Measurements from ENCODE around the gene LIMCH1.
"Not testable (repeated sequence)": the region's sequence is repeated elsewhere in the genome, so short reads cannot be mapped to it uniquely, and the experiment has no call there.

The LIMCH1 gene

DNA sequence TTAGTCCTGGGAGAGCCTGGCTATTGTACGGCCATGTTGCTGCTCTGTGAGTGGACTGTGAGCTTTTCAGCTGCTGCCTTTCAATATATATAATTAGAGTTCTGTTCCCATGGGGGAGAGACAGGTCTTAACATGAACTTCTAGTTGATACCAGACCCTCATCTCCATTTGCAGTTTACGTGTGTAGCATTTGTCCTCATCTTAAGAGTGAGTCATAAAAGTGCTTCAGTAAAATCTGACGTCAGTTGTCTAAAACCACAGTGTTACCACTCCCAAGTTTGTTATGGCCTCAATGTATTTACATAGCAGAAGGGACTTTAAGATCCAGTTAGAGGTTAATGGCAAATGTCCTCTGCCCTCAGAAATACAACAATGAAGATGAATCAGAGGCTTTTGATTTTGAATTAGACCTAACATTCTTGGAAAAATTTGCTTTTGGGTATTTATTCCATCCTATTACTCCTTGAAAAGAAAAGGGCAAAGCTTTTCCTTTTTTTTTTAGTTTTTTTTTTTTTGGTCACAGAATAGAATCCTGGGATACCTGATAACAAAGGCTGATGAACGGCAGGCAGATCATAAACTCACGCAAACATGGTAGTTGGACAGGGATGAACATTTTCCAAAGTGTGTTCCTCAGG is 172.0 kb downstream of the LIMCH1 start:
- Mint-ChIP-seq H3K27ac (no peak overlapping the region), H3K9me3 (no peaks in the 10 kb centered on the region), H3K4me1 (ENCODE audit: low read depth) (no peaks in the 10 kb centered on the region), H3K27me3 (peaks cover 3% of the 10 kb centered on the region), H3K4me3 (no peak overlapping the region), H3K36me3 (ENCODE audit: low read depth) (no peaks in the 10 kb centered on the region)

DNA sequence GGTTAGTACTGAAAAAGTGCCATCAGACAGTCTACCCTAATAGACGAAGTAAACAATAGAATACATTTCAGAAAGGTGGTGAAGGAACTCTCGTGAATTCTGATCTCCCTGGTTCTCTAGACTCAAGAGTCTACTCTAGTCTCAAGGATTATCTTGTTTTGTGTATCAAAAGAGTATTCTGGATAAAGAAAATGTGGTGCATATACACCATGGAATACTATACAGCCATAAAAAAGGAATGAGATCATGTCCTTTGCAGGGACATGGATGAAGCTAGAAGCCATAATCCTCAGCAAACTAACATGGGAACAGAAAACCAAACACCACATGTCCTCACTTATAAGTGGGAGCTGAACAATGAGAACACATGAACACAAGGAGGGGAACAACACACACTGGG is 173.7 kb downstream of the LIMCH1 start:
- not testable (repeated sequence) for H3K27ac Mint-ChIP-seq; H3K36me3 Mint-ChIP-seq (ENCODE audit: low read depth); H3K4me3 Mint-ChIP-seq; H3K4me1 Mint-ChIP-seq (ENCODE audit: low read depth); H3K9me3 Mint-ChIP-seq
- H3K27me3 Mint-ChIP-seq: peaks cover 10% of the 10 kb centered on the region

DNA sequence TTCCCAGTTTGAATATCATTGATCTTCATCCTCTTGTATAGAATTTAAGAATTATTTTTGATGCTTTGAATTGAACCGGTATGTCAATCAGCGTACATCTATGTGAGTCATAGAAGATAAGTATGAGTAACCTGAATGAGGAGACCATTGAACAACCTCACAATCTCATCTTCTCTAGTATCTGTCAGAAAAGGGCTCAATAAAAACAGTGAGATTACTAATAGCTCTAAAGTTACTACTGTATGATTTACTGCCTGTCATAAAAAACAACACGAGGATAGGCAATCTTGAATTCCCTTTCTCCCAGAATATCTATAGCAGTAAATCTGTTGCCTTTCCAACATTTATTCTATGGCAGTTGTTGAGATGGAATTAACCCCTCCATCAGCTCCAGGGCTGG is 174.5 kb downstream of the LIMCH1 start:
- Mint-ChIP-seq H3K27me3 (peaks cover 10% of the 10 kb centered on the region), H3K27ac (no peak overlapping the region), H3K9me3 (no peaks in the 10 kb centered on the region), H3K4me3 (no peak overlapping the region), H3K36me3 (ENCODE audit: low read depth) (no peaks in the 10 kb centered on the region), H3K4me1 (ENCODE audit: low read depth) (no peaks in the 10 kb centered on the region)

DNA sequence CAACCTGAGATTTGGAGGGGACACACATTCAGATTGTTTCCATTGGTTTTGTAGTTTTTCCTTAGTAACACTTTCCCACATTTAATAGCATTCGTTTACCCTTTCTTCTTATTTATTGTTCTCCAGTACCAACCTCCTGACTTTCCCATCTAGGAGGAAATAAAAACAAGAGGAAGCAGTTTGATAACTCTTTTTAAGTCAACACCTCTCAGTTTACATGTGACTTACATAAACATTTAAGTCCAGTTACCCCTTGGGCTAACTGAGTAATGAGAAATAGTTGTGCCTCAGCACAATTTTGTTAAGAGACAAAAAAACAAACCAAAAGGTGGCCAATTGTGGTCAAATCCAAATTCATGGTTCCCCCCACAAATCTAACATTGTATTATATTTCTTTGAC is 175.8 kb downstream of the LIMCH1 start:
- peaks cover 10% of the 10 kb centered on the region for H3K27me3 Mint-ChIP-seq
- no peaks in the 10 kb centered on the region for H3K36me3 Mint-ChIP-seq (ENCODE audit: low read depth)
- no peaks in the 10 kb centered on the region for H3K9me3 Mint-ChIP-seq
- H3K4me1 Mint-ChIP-seq (ENCODE audit: low read depth): no peaks in the 10 kb centered on the region
- no peak overlapping the region for H3K4me3 Mint-ChIP-seq
- H3K27ac Mint-ChIP-seq: no peak overlapping the region

DNA sequence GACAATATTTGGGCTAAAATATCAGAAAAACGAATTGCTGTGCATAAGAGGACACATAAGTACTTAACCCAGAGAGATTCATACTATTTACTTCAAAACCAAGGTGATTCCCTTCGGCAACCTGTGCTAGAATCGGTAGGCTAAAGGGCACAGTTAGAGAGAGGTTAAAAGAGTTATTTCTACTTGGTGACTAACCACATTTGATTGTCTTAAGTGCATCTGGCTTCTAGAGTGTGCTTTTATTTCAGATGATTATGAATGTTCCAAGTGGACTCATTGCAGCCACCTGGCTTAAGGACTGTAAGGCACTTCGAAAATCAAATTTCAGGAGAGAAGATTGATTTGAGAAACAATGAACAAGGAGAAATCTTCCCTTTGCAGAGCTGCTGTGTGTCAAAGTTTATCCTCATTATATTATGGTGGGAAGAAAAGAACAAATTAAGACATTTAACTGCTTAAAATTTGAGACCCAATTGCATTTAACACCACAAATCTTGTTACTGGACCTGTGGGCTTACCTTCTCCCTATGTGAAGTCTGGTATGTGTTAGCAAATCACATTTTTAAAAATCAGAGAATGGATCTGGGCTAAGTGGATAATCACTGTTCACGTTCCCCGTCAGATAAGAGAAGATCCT is 176.5 kb downstream of the LIMCH1 start:
- H3K4me3 Mint-ChIP-seq: no peak overlapping the region
- H3K4me1 Mint-ChIP-seq (ENCODE audit: low read depth): no peaks in the 10 kb centered on the region
- peaks cover 10% of the 10 kb centered on the region for H3K27me3 Mint-ChIP-seq
- no peaks in the 10 kb centered on the region for H3K9me3 Mint-ChIP-seq
- H3K36me3 Mint-ChIP-seq (ENCODE audit: low read depth): no peaks in the 10 kb centered on the region
- no peak overlapping the region for H3K27ac Mint-ChIP-seq

DNA sequence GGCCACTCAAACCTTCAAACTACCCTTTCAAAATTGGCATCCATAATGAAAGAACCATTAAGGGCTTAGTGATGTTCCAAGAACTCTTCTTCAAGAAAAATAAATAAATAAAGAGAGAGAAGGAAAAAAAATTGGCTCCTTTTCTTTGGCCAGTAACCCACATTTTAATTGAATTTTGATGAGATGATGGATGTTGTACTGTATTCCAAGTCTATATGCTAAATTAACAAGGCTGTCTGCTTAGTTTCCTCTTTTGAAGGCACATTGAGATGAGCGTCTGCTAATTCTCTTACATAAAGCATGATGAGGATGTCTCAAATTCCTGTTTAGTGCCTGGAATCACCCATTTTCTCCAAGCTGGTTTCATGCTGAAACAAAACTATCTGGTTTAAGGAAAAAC is 177.2 kb downstream of the LIMCH1 start:
- H3K9me3 Mint-ChIP-seq: peaks cover 5% of the 10 kb centered on the region
- no peak overlapping the region for H3K4me3 Mint-ChIP-seq
- H3K4me1 Mint-ChIP-seq (ENCODE audit: low read depth): no peaks in the 10 kb centered on the region
- H3K27me3 Mint-ChIP-seq: peaks cover 8% of the 10 kb centered on the region
- no peak overlapping the region for H3K27ac Mint-ChIP-seq
- no peaks in the 10 kb centered on the region for H3K36me3 Mint-ChIP-seq (ENCODE audit: low read depth)

DNA sequence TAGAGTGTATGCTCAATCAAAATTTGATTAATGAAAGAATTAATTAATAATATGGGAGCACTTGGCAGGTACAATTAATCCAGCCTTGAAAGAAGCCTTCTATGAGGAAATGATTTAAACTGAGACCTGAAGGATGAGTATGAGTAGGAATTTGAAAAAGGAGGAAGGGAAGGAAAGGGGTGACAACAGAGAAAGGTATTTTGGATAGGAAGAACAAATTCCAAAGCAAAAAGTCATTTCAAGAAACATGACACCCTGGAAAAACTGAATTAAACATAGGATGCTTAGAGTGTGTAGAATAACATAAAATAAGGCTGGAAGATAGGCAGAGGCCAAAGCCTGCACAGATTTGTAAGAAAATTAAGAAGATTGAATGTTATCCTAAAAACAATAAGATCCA is 180.9 kb downstream of the LIMCH1 start:
- H3K4me1 Mint-ChIP-seq (ENCODE audit: low read depth): no peaks in the 10 kb centered on the region
- H3K4me3 Mint-ChIP-seq: no peak overlapping the region
- no peaks in the 10 kb centered on the region for H3K36me3 Mint-ChIP-seq (ENCODE audit: low read depth)
- peaks cover 8% of the 10 kb centered on the region for H3K27me3 Mint-ChIP-seq
- no peak overlapping the region for H3K27ac Mint-ChIP-seq
- H3K9me3 Mint-ChIP-seq: peaks cover 6% of the 10 kb centered on the region

DNA sequence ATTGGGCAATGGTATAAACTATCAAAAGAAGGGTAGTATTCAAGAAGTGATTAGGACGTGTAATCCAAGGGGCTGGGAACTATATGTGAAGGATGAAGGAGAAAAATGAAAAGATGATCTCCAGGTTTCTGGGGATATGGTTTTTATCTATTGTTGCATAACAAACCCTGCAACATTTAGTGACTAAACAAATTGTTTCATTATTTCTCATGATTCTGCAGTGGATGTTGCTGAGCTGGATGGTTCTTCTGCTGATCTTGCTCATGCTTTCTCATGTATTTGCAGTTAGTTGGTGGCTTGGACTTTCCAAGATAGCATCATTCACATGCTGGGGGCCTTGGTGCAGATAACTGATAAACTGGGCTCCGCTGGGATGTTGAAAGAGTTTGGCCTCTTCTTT is 181.5 kb downstream of the LIMCH1 start:
- H3K36me3 Mint-ChIP-seq (ENCODE audit: low read depth): no peaks in the 10 kb centered on the region
- no peaks in the 10 kb centered on the region for H3K4me1 Mint-ChIP-seq (ENCODE audit: low read depth)
- no peak overlapping the region for H3K4me3 Mint-ChIP-seq
- H3K9me3 Mint-ChIP-seq: peaks cover 6% of the 10 kb centered on the region
- H3K27ac Mint-ChIP-seq: no peak overlapping the region
- H3K27me3 Mint-ChIP-seq: peaks cover 8% of the 10 kb centered on the region

DNA sequence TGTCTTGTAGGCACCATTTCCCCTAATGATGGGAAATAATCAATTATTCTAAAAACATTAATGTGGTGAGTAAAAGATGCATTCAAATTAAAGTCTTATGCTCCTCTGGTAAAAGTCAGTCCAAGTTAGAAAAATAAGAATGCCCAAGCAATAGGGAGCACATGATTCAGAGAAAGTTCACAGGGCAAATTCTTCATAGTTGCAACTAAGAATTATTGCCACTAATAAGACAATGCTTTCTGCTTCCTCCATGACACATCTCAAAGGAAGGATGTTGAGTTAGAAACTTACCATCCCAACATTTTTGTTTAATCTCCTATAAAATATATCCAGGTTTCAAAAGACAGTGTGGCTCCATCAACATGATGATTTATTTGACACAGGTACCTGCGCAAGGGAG is 184.2 kb downstream of the LIMCH1 start:
- no peak overlapping the region for H3K27ac Mint-ChIP-seq

DNA sequence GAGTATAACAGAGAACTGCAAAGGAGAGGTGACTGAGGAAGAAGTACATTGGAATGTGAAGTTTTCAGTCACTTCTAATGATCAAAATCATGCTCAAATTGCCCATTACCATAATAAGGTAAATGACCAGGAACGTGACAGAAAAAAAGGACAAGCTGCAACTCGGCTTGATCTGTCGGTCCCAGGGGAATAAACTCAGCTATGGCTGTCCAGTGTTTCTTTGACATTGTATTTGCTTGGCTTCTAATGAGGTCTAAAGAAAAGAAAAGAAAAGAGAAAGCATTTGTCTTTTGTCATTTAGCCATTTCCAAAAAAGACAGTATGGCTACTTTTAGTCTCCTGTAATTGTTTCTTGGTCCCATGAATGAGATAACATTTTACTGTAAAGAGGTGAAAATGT is 185.3 kb downstream of the LIMCH1 start:
- Mint-ChIP-seq H3K4me3 (no peak overlapping the region), H3K4me1 (ENCODE audit: low read depth) (no peaks in the 10 kb centered on the region), H3K27me3 (no peaks in the 10 kb centered on the region), H3K9me3 (peaks cover 15% of the 10 kb centered on the region), H3K27ac (no peak overlapping the region), H3K36me3 (ENCODE audit: low read depth) (no peaks in the 10 kb centered on the region)

More for the DNA sequence above, 184.2 kb downstream of the LIMCH1 start:
- no peaks in the 10 kb centered on the region for H3K4me1 Mint-ChIP-seq (ENCODE audit: low read depth)
- H3K27me3 Mint-ChIP-seq: no peaks in the 10 kb centered on the region
- peaks cover 15% of the 10 kb centered on the region for H3K9me3 Mint-ChIP-seq
- no peaks in the 10 kb centered on the region for H3K36me3 Mint-ChIP-seq (ENCODE audit: low read depth)
- H3K4me3 Mint-ChIP-seq: no peak overlapping the region

DNA sequence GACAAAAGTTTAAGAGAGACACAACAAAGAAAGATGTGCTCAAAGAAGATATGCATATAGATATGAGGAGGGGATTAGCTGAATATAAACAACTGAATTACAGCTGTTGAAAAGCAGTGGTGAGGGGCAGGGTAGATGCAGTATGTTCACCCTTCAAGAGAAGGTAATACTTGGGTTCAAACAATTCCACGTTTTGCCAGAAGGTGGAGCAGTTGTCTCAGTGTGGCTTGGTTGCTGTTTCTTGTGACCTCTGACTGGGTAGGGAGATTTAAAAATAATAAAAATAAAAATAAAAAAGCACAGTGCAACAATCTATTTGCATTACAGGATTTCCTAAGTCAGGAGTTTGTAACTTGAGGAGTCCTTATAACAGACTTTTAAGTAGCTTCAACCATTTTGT is 187.3 kb downstream of the LIMCH1 start:
- Mint-ChIP-seq H3K4me3 (no peak overlapping the region), H3K9me3 (peaks cover 10% of the 10 kb centered on the region), H3K27me3 (peaks cover 9% of the 10 kb centered on the region), H3K27ac (no peak overlapping the region), H3K36me3 (ENCODE audit: low read depth) (no peaks in the 10 kb centered on the region), H3K4me1 (ENCODE audit: low read depth) (no peaks in the 10 kb centered on the region)

DNA sequence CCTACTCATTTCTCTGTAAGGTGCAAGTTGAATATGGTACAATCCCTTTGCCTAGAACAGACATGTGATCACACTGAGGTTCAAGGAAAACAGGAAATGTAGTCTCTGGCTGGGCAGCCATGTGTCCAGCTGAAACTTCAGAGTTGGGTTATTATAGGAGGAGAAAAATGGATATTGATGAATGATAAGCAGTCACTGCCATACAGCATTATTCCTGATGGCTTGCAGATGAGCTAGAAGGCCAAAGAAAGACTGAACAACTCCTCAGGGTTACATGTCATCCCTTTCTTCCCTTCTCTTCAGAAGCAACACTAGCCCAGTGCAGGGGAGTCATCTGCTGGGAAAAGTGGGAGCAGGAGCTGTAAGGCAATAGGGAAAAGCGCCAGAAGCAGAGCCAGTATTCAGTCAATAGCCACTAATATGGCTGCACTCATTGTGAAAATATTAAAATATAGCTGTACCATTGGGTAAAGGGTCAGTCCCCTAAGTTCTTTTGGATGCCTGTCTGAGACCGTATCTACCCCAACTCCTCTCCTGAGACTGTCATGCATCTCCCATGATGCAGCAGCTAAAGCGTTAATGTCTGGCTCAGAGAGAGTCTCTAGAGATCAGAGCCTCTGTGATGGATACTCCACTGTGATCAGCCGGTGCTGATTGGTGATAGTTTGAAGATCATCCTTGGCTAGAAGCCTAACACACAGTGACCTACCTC is 190.1 kb downstream of the LIMCH1 start:
- H3K4me1 Mint-ChIP-seq (ENCODE audit: low read depth): no peaks in the 10 kb centered on the region
- H3K4me3 Mint-ChIP-seq: no peak overlapping the region
- no peaks in the 10 kb centered on the region for H3K36me3 Mint-ChIP-seq (ENCODE audit: low read depth)
- H3K27ac Mint-ChIP-seq: no peak overlapping the region
- peaks cover 10% of the 10 kb centered on the region for H3K9me3 Mint-ChIP-seq
- H3K27me3 Mint-ChIP-seq: peaks cover 22% of the 10 kb centered on the region

DNA sequence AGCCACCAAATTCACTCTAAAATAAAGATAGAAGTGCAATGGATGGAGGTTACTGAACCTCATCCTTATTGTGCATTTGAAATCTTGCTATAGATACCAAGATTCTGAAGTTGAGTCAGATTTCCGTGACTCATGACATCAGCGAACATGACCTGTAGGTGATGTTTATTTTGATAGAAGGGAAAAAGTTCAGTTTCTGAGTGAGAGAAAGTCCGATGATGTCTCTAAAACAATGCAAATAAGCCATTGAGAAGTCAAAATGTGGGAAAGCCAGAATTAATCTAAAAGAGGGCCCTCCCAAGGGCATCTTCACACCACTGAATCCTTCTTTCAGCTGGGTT is 190.6 kb downstream of the LIMCH1 start:
- Mint-ChIP-seq H3K27me3 (peaks cover 22% of the 10 kb centered on the region), H3K4me3 (no peak overlapping the region), H3K36me3 (ENCODE audit: low read depth) (no peaks in the 10 kb centered on the region), H3K27ac (no peak overlapping the region), H3K4me1 (ENCODE audit: low read depth) (no peaks in the 10 kb centered on the region), H3K9me3 (peaks cover 10% of the 10 kb centered on the region)

DNA sequence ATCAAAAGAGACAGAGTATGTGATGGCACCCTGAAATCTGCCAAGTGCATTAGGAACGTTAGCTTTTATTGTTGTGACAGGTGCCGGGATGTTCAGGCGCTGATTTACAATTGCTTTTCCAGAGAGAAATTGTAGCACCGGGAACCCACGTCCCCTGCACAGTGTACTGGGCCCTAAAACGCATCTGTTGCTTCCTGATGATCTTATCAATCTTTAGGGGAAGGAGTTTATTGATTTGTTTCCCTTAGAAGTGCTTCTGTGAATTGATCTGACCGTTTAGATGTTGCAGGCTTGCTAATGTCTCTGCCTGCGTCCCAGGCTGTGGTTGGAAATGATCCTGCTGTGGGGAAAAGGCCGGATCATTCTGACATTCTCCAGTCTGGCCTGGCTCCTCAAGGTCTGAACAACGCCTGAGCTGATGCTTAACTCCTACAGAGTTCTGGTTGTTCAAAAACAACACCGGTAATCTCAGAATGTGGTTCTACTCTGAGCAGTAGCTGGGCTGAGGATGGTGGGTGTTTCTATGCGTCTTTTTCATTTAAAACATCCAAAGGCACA is 193.7 kb downstream of the LIMCH1 start:
- Mint-ChIP-seq H3K4me3 (no peak overlapping the region), H3K4me1 (ENCODE audit: low read depth) (no peaks in the 10 kb centered on the region), H3K9me3 (peaks cover 4% of the 10 kb centered on the region), H3K27ac (no peak overlapping the region), H3K27me3 (peaks cover 22% of the 10 kb centered on the region), H3K36me3 (ENCODE audit: low read depth) (no peaks in the 10 kb centered on the region)

DNA sequence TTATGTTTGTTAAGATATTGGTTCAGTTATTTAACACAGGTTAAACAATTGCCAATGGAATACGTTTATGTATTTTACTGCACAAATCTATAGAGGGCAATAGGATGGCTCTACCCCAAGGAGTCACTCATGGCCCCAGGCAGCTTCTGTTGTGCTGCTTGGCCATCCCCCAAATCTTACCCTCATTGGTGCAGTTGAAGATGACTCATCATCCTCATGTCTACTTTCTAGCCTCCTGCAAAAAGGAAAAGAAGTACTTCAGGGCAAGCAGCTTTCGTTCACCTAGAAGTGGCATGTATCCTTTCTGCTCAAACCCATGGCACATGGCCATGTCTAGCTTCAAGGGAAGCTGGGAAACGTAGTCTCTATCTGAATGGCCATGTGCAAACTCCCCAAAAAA is 196.4 kb downstream of the LIMCH1 start:
- Mint-ChIP-seq H3K27ac (no peak overlapping the region), H3K36me3 (ENCODE audit: low read depth) (no peaks in the 10 kb centered on the region), H3K4me1 (ENCODE audit: low read depth) (no peaks in the 10 kb centered on the region), H3K27me3 (peaks cover 22% of the 10 kb centered on the region), H3K4me3 (no peak overlapping the region), H3K9me3 (no peaks in the 10 kb centered on the region)

All from stimulated activated naive CD8-positive, alpha-beta T cell treated with anti-CD3 and anti-CD28 coated beads, Interleukin-15, Interleukin-2, amounts not matched to agents 100 ng/mL and 50 ng/mL, for 24 hours (primary cell).